SK-N-SH treated with all-trans-retinoic acid at 6 μM for 48 hours (cell line): ENCODE measurements around the gene CTU1.

Experiments used
- ATAC-seq: fragments of 200-7000 bp; cut with Tn5 transposase; 3 replicates; pipeline ENCODE4 v1.9.1; 2020; ENCODE audit warnings: mild to moderate bottlenecking, moderate library complexity
- ARNTL ChIP-seq: fragments of 450-650 bp; formaldehyde crosslinking; IDR thresholded peaks from 2 replicates; pipeline ENCODE4 v1.5.0; 2020; ENCODE audit warnings: low read depth, mild to moderate bottlenecking, moderate library complexity, borderline replicate concordance
- BACH2 ChIP-seq: fragments of 250-450 bp; sonication (Bioruptor Pico); IDR thresholded peaks from 2 replicates; pipeline ENCODE4 v1.9.0; 2021; ENCODE audit warnings: mild to moderate bottlenecking, borderline replicate concordance
- CSRNP3 ChIP-seq: fragments of 250-450 bp; sonication (Bioruptor Pico); IDR thresholded peaks from 2 replicates; pipeline ENCODE4 v1.5.1; 2021; ENCODE audit warnings: mild to moderate bottlenecking, moderate library complexity
- ESRRG ChIP-seq: fragments of 250-450 bp; sonication (Bioruptor Pico); IDR thresholded peaks from 2 replicates; pipeline ENCODE4 v1.6.1; 2021; ENCODE audit warnings: mild to moderate bottlenecking
- GLIS3 ChIP-seq: fragments of 250-450 bp; sonication (Bioruptor Pico); IDR thresholded peaks from 2 replicates; pipeline ENCODE4 v1.5.0; 2020; ENCODE audit warnings: mild to moderate bottlenecking, moderate library complexity
- ISL1 ChIP-seq: fragments of 250-450 bp; sonication (Bioruptor Pico); IDR thresholded peaks from 2 replicates; pipeline ENCODE4 v2.1.2; 2022; ENCODE audit warnings: mild to moderate bottlenecking, moderate library complexity
- OSR1 ChIP-seq: fragments of 250-450 bp; sonication (Bioruptor Pico); IDR thresholded peaks from 2 replicates; pipeline ENCODE4 v1.8.0; 2022; ENCODE audit warnings: moderate library complexity, mild to moderate bottlenecking, inconsistent platforms
- PPARA ChIP-seq: fragments of 250-450 bp; sonication (Bioruptor Pico); IDR thresholded peaks from 2 replicates; pipeline ENCODE4 v1.5.0; 2020; ENCODE audit warnings: mild to moderate bottlenecking, borderline replicate concordance
- SNAI2 ChIP-seq: fragments of 250-450 bp; sonication (Bioruptor Pico); IDR thresholded peaks from 2 replicates; pipeline ENCODE4 v1.5.0; 2020; ENCODE audit warnings: mild to moderate bottlenecking, moderate library complexity
- TCF4 ChIP-seq: fragments of 250-450 bp; sonication (Bioruptor Pico); IDR thresholded peaks from 2 replicates; pipeline ENCODE4 v1.8.0; 2021; ENCODE audit warnings: mild to moderate bottlenecking, moderate library complexity, borderline replicate concordance
- TOX ChIP-seq: fragments of 250-450 bp; sonication (Bioruptor Pico); IDR thresholded peaks from 2 replicates; pipeline ENCODE4 v1.8.0; 2021; ENCODE audit warnings: mild to moderate bottlenecking, moderate library complexity, borderline replicate concordance
- ZC3H10 ChIP-seq: fragments of 250-450 bp; sonication (Bioruptor Pico); IDR thresholded peaks from 2 replicates; pipeline ENCODE4 v1.5.1; 2021; ENCODE audit warnings: mild to moderate bottlenecking, moderate library complexity
- ZFP3 ChIP-seq: fragments of 250-450 bp; sonication (Bioruptor Pico); IDR thresholded peaks from 2 replicates; pipeline ENCODE4 v1.5.0; 2020; ENCODE audit warnings: mild to moderate bottlenecking, moderate library complexity
- ZFP30 ChIP-seq: fragments of 450-650 bp; formaldehyde crosslinking; IDR thresholded peaks from 2 replicates; pipeline ENCODE4 v1.5.0; 2022; ENCODE audit warnings: mild to moderate bottlenecking, moderate library complexity
- ZNF565 ChIP-seq: fragments of 450-650 bp; formaldehyde crosslinking; conservative IDR thresholded peaks from 2 replicates; pipeline ENCODE4 v1.5.0; 2020; ENCODE audit warnings: low read depth, mild to moderate bottlenecking, moderate library complexity
- ZNF70 ChIP-seq: fragments of 450-650 bp; formaldehyde crosslinking; IDR thresholded peaks from 2 replicates; pipeline ENCODE4 v1.5.0; 2020; ENCODE audit warnings: mild to moderate bottlenecking, moderate library complexity
- ZNF8 ChIP-seq: fragments of 450-650 bp; formaldehyde crosslinking; IDR thresholded peaks from 2 replicates; pipeline ENCODE4 v1.5.0; 2020; ENCODE audit warnings: mild to moderate bottlenecking, moderate library complexity
- TF ChIP-seq, protein P1 (sequence below): fragments of 250-450 bp; sonication (Bioruptor Pico); IDR thresholded peaks from 2 replicates; pipeline ENCODE4 v1.5.1; 2020; ENCODE audit warnings: low read depth, mild to moderate bottlenecking, moderate library complexity
- TF ChIP-seq, protein P2 (sequence below): fragments of 250-450 bp; sonication (Bioruptor Pico); IDR thresholded peaks from 2 replicates; pipeline ENCODE4 v1.8.0; 2021; ENCODE audit warnings: low read depth, mild to moderate bottlenecking, moderate library complexity, borderline replicate concordance

The CTU1 gene

DNA sequence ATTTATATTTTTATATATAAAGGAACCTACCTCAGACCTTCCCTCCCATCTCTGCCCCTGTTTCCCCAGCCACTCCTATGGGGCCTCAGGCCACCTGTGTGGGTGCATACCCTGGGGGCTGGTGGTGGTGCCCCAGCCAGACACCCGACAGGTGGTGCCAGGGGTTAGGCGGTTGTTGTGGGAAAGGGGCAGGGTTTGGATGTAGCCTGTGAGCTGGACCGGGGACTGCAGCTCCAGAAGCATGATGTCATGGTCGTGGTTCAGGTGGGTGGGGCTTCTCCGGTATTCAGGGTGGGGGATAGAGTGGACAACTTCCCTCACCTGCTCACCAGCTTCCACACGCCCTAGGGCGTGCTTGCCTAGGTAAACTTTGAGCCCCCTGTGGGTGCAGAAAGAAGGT is 48.5 kb downstream of the CTU1 start:
- no peak for ATAC-seq
- TF ChIP-seq CSRNP3 (CRISPR knock-in tag) (no peak), OSR1 (CRISPR knock-in tag) (no peak), GLIS3 (no peak), PPARA (CRISPR knock-in tag) (no peak), TCF4 (no peak), ZNF8 (no peak), BACH2 (CRISPR knock-in tag) (no peak), SNAI2 (no peak), ZC3H10 (no peak), ZFP3 (CRISPR knock-in tag) (no peak), ZFP30 (no peak), TOX (no peak)
- TF ChIP-seq, protein P1, sequence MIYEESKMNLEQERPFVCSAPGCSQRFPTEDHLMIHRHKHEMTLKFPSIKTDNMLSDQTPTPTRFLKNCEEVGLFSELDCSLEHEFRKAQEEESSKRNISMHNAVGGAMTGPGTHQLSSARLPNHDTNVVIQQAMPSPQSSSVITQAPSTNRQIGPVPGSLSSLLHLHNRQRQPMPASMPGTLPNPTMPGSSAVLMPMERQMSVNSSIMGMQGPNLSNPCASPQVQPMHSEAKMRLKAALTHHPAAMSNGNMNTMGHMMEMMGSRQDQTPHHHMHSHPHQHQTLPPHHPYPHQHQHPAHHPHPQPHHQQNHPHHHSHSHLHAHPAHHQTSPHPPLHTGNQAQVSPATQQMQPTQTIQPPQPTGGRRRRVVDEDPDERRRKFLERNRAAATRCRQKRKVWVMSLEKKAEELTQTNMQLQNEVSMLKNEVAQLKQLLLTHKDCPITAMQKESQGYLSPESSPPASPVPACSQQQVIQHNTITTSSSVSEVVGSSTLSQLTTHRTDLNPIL (CRISPR knock-in tag) = no peak
- TF ChIP-seq, protein P2, sequence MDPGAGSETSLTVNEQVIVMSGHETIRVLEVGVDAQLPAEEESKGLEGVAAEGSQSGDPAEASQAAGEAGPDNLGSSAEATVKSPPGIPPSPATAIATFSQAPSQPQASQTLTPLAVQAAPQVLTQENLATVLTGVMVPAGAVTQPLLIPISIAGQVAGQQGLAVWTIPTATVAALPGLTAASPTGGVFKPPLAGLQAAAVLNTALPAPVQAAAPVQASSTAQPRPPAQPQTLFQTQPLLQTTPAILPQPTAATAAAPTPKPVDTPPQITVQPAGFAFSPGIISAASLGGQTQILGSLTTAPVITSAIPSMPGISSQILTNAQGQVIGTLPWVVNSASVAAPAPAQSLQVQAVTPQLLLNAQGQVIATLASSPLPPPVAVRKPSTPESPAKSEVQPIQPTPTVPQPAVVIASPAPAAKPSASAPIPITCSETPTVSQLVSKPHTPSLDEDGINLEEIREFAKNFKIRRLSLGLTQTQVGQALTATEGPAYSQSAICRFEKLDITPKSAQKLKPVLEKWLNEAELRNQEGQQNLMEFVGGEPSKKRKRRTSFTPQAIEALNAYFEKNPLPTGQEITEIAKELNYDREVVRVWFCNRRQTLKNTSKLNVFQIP (CRISPR knock-in tag) = no peak
- TF ChIP-seq, all 23 proteins: peak for 0

- TF ChIP-seq ISL1 (CRISPR knock-in tag) (no peak), ZNF70 (CRISPR knock-in tag) (no peak), PPARA (CRISPR knock-in tag) (no peak), ARNTL (CRISPR knock-in tag) (no peak), ZNF565 (CRISPR knock-in tag) (no peak), ZNF8 (no peak), SNAI2 (no peak), GLIS3 (no peak), ESRRG (CRISPR knock-in tag) (no peak), ZFP3 (CRISPR knock-in tag) (no peak), TOX (no peak)
- TF ChIP-seq, protein P2 (CRISPR knock-in tag) = no peak
- ATAC-seq = no peak
Measured at GRCh38 chr19:51055866-51056265, 52.3 kb downstream of the CTU1 start.
